DND-41 (cell line): ENCODE measurements around the gene ROBO4.

ENCODE experiments used
- CTCF ChIP-seq: IDR thresholded peaks from 2 replicates; pipeline ENCODE4 v1.5.1; 2012; ENCODE audit warnings: borderline replicate concordance, low read length, moderate library complexity, mild to moderate bottlenecking; ENCODE audit not compliant: poor library complexity, severe bottlenecking; ENCODE audit errors: extremely low read depth
- EZH2 ChIP-seq: IDR thresholded peaks from 3 replicates; pipeline ENCODE4 v1.6.1; 2012; ENCODE audit warnings: borderline replicate concordance, low read depth, mild to moderate bottlenecking, moderate library complexity, low read length, inconsistent platforms; ENCODE audit not compliant: severe bottlenecking

GRCh38 chr11:124835918-124836317 is 61.7 kb downstream of the ROBO4 start:
- TF ChIP-seq CTCF (no peak), EZH2 (no peak)
